NCI-H2227 treated with DMSO at 0.1 percent for 48 hours (cell line): ENCODE results near the gene FREY1.

Source experiments
- DNase-seq: peaks from one replicate; lab custom pipeline; 2025; lab: John Stamatoyannopoulos, UW

Gene FREY1

GRCh38 chr11:45870706-45871105 is 36.4 kb downstream of the FREY1 start:
- no peak for DNase-seq

GRCh38 chr11:45869551-45869950 is 37.5 kb downstream of the FREY1 start:
- DNase-seq = no peak

DNA sequence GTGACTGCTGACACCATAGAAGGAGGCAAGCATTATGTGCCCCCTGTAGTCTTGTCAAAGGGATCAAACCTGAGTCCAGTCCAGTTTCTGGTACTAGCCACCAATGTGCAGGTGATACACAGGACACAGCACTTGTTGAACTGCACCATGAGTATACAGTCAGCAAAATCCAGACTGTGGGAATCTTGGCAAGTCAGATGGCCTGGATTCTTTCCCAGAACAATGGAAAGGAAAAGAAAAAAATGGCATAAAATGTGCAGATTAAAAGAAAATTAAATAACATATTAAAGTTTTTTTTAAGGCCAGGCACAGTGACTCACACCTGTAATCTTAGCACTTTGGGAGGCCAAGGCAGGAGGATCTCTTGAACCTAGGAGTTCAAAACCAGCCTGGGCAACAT is 43.0 kb downstream of the FREY1 start:
- no peak for DNase-seq

DNA sequence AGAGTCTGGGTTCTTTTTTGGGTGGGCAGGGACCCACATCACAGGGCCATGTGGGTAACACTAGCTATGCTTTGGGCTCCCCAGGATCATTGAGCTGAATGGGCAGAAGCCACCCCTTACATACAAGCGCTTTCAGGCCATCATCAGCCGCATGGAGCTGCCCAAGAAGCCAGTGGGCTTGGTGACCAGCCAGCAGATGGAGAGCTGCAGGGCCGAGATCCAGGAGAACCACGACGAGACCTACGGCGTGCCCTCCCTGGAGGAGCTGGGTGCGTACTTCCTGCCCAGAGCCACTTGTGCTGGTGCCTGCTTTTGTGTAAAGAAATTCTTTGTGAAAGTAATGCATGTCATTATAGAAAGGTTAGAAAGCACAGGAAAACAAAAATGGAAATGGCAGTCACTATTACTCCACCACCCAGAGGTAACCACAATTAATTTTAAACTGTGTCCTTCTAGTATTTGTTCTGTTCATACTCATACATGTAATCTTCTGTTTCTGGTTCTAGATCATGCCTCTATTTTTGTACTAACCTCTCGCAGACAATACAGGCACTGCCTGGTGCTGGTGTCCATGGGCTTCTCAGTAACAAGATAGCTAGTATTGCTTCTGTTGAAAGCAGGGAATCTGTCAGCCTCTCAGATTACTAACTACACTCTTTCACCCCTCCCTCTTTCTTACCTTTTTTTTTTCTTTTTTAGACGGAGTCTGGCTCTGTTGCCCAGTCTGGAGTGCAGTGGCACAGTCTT is 46.1 kb downstream of the FREY1 start:
- no peak for DNase-seq

DNA sequence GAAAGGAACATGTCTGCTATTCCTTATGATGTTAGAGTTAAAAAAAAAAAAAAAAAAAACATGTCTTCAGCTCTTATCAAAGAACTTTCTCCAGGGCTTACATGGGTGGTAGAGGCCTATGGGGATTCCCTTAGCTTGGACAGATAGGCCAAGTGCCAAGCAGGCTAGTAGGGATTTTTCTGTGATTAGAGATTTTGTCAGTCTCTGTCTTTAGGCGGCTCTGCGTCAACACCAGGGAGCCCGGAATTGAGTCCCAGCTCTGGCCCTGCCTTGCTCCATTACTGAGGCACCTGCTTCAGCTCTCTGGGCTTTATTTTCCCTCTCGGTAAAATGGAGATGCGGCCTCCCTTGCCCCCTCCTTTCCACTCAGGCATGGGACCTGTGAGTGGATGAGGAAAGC is 46.7 kb downstream of the FREY1 start:
- no peak for DNase-seq

- DNase-seq = peak; percentile 82
Observed at GRCh38 chr11:45859661-45860140, 47.4 kb downstream of the FREY1 start.

- no peak for DNase-seq
Observed at GRCh38 chr11:45858751-45859398, 48.2 kb downstream of the FREY1 start.

- DNase-seq = no peak
Observed at GRCh38 chr11:45857961-45858474, 49.1 kb downstream of the FREY1 start.
